Measurements from ENCODE around the gene KLHDC8A. TPM values are rescaled to one million over a fixed set of nuclear protein-coding genes. Genes with fewer than 3 reads are reported as not detected.

The KLHDC8A gene
- total and polyA plus RNA-seq, 2 donors (not counting 3 experiments of a cell fraction or from before 2014, with no cell fraction given) = not detected

- H4K20me1 ChIP-seq (replicated peaks; ENCODE audit: control insufficient read depth, extremely low read depth, insufficient read depth, low read length) = no peaks in the 10 kb centered on the region
- dilution Hi-C loops (cut with MboI; ENCODE audit: extremely low pct_ligation_motif_present, low sequenced_read_pairs) (no loop called here), intact Hi-C loops (cut with micrococcal nuclease) (loop anchor here (1.0 to 2.0 kb wide), 5 partner anchors 20 to 181 kb away; no protein-coding TSS in a partner anchor)
- POLR2A ChIA-PET = interaction anchor here (1.7 kb wide), 1 partner anchor 37 kb away, joined by 7 read pairs; no protein-coding TSS in a partner anchor
- no peaks in the 10 kb centered on the region for H3K36me3 ChIP-seq (ENCODE audit: control insufficient read depth in 2 of 2, extremely low read depth in 1 of 2, insufficient read depth in 2 of 2, low read length in 2 of 2)
- no peaks in the 10 kb centered on the region for H3K79me2 ChIP-seq (ENCODE audit: control insufficient read depth, insufficient read depth, low read length)
- peak within 1 kb of the TSS; percentile 71 for H2AFZ ChIP-seq (ENCODE audit: low read depth, low read length)
- BruUV-seq (replicated peaks) = TSS peak; percentile 51
- no peak within 1 kb of the TSS for H3K27ac ChIP-seq (ENCODE audit: insufficient read depth, low read depth, low read length)
- peaks cover 0 to 3% of the 10 kb centered on the region in 2 experiments for H3K27me3 ChIP-seq (ENCODE audit: control insufficient read depth in 2 of 2, insufficient read depth in 2 of 2, low read length in 2 of 2)
- CTCF ChIA-PET = interaction anchor here (0.8 to 21.6 kb wide), 9 partner anchors 14 to 260 kb away, joined by 3 to 1536 read pairs (median 6); no protein-coding TSS in a partner anchor
- peak; percentile 89 for DNase-seq (ENCODE audit: low read depth, low spot score)
- peaks cover 18% of the 10 kb centered on the region for H3K4me1 ChIP-seq (ENCODE audit: control insufficient read depth, extremely low read depth, insufficient read depth, low read length)
- peak; percentile 98 for FAIRE-seq
- peak within 1 kb of the TSS; percentile 58 to 68 (median 65) for H3K4me3 ChIP-seq (replicated peaks in 1 of 3; ENCODE audit: insufficient read depth in 1 of 3, low read depth in 1 of 3, low read length in 3 of 3)
- H3K9me3 ChIP-seq (replicated peaks; ENCODE audit: control insufficient read depth, insufficient read depth, low read length) = no peaks in the 10 kb centered on the region
- no peaks in the 10 kb centered on the region for H3K9me1 ChIP-seq (replicated peaks; ENCODE audit: control insufficient read depth, extremely low read depth, insufficient read depth, low read length)
- peak within 1 kb of the TSS; percentile 46 for H3K9ac ChIP-seq (replicated peaks; ENCODE audit: extremely low read depth, insufficient read depth, low read length)
- peak; percentile 20 for TF ChIP-seq POLR2AphosphoS5 (IDR thresholded peaks at IDR 0.05; ENCODE audit: insufficient read depth, low read depth, low read length)
- TF ChIP-seq EZH2 (IDR thresholded peaks at IDR 0.05; ENCODE audit: borderline replicate concordance, low read depth, low read length, severe bottlenecking) = peak; percentile 26
- no peak for TF ChIP-seq GATA2 (IDR thresholded peaks at IDR 0.05; ENCODE audit: insufficient read depth, insufficient read length, low read depth, low read length)
- peak; percentile 84 for TF ChIP-seq MAX (IDR thresholded peaks at IDR 0.05; ENCODE audit: insufficient read depth, insufficient read length)
- peak; percentile 8 to 43 for TF ChIP-seq CTCF (IDR thresholded peaks at IDR 0.05; ENCODE audit: extremely low read depth in 1 of 2, insufficient read depth in 1 of 2, low read depth in 1 of 2, low read length in 2 of 2)
- peak within 1 kb of the TSS; percentile 89 for H3K4me2 ChIP-seq (ENCODE audit: insufficient read depth, low read length)
Observed at GRCh38 chr1:205321162-205321958, 35.4 kb downstream of the KLHDC8A start, which contains the start of gene NUAK2. Gene NUAK2, minus strand, starts transcription at chr1:205321745. Its CDS starts 117 bp downstream, at chr1:205321628.
